Superior temporal gyrus (tissue), 1 donor: Measurements from ENCODE around the gene HOXA9.

Experiments used
- DNase-seq: peaks from one replicate; pipeline ENCODE4 v3.0.0-alpha.2; 2016; ENCODE audit errors: extremely low spot score

Gene HOXA9

GRCh38 chr7:27165089-27165995 lies at the start of gene HOXA9:
HOXA9 (minus strand) TSS chr7:27165537; CDS start chr7:27165457, 80 bp downstream.
- no peak for DNase-seq

- DNase-seq: no peak
These were observed 49.1 kb upstream of the HOXA9 start for GRCh38 chr7:27214239-27214950.

- no peak for DNase-seq
These were observed 48.3 kb upstream of the HOXA9 start for GRCh38 chr7:27213433-27214238.

GRCh38 chr7:27212497-27213432 lies 47.4 kb upstream of the HOXA9 start:
- no peak for DNase-seq

GRCh38 chr7:27211764-27212204 lies 46.4 kb upstream of the HOXA9 start:
- no peak for DNase-seq

- DNase-seq: no peak
These were observed 45.7 kb upstream of the HOXA9 start for GRCh38 chr7:27211084-27211446.

- peak; percentile 45 for DNase-seq
These were observed 45.2 kb upstream of the HOXA9 start for GRCh38 chr7:27210441-27211083.

- no peak for DNase-seq
These were observed 44.6 kb upstream of the HOXA9 start for GRCh38 chr7:27209933-27210440.

- DNase-seq: no peak
These were observed 43.7 kb upstream of the HOXA9 start for GRCh38 chr7:27208998-27209397.

GRCh38 chr7:27207348-27207985 lies 42.1 kb upstream of the HOXA9 start:
- no peak for DNase-seq

GRCh38 chr7:27205325-27206280 lies 40.3 kb upstream of the HOXA9 start:
- DNase-seq: no peak

GRCh38 chr7:27204851-27205322 lies 39.5 kb upstream of the HOXA9 start:
- DNase-seq: no peak

GRCh38 chr7:27203964-27204594 lies 38.7 kb upstream of the HOXA9 start:
- DNase-seq: no peak

- DNase-seq: no peak
These were observed 38.1 kb upstream of the HOXA9 start for GRCh38 chr7:27203365-27203953.

- DNase-seq: no peak
These were observed 37.5 kb upstream of the HOXA9 start for GRCh38 chr7:27202862-27203134.

GRCh38 chr7:27202018-27202861 lies 36.9 kb upstream of the HOXA9 start:
- no peak for DNase-seq

GRCh38 chr7:27201580-27202017 lies 36.3 kb upstream of the HOXA9 start:
- no peak for DNase-seq
